HCT116 (cell line): ENCODE data around the gene DGKB. TPM values are rescaled to one million over a fixed set of nuclear protein-coding genes. Genes with fewer than 3 reads are reported as not detected.

Experiments
- ATAC-seq: fragments of 200-7000 bp; cut with Tn5 transposase; 2 replicates; pipeline ENCODE4 v1.9.1; 2020; ENCODE audit warnings: mild to moderate bottlenecking, moderate library complexity
- BruUV-seq: library from RNA; stranded (reverse); fragments of 400-500 nt; replicated peaks from 2 replicates; lab custom pipeline; 2021; lab: Mats Ljungman, UMichigan
- CTCF ChIA-PET: fragments of 300-600 bp; sonication (Branson Sonifier 250); formaldehyde crosslinking; loops from one replicate; lab custom pipeline; 2021; ENCODE audit warnings: antibody characterized with exemption; lab: Charles Lee
- POLR2A ChIA-PET: fragments of 300-600, 350-600 bp; sonication (Branson Sonifier 250); formaldehyde crosslinking; loops from one replicate; lab custom pipeline; 2021; ENCODE audit warnings: antibody characterized with exemption; lab: Charles Lee
- RAD21 ChIA-PET, 2 experiments: fragments of 300-600 bp; sonication (Branson Sonifier 250); formaldehyde crosslinking; loops; one replicate each; lab custom pipeline; 2023; ENCODE audit warnings: low total read pairs in 2 of 2; ENCODE audit not compliant: uncharacterized antibody in 2 of 2, unreplicated experiment in 2 of 2, low non-redundant PET in 1 of 2; lab: Charles Lee
- DNase-seq: peaks from one replicate; pipeline ENCODE4 v3.0.0-alpha.2; 2010; ENCODE audit warnings: low read depth, low spot score
- H2AFZ ChIP-seq: fragments of 200-600 bp; shearing (Covaris generic), sonication (generic); 2 replicates; pipeline ENCODE4 v1.6.1; 2017; ENCODE audit warnings: low read depth, mixed run types, mixed read lengths, antibody characterized with exemption, low read length; ENCODE audit not compliant: poor library complexity, severe bottlenecking
- H3K27ac ChIP-seq: 2 replicates; pipeline ENCODE4 v1.5.1; 2012; ENCODE audit warnings: low read depth, low read length
- H3K27me3 ChIP-seq: fragments of 200-600 bp; sonication (generic); 2 replicates; pipeline ENCODE4 v1.6.1; 2016; ENCODE audit warnings: mixed run types, low read length, mixed read lengths; ENCODE audit not compliant: insufficient read depth
- H3K36me3 ChIP-seq, 2 experiments: fragments of 200-500 bp in 1 of 2; fragments of 200-600 bp in 1 of 2; sonication (Bioruptor generic) in 1 of 2; sonication (generic) in 1 of 2; 2 replicates each; pipeline versions ENCODE4 v1.5.1 to v1.6.1; 2014 to 2016; ENCODE audit warnings: low read length in 2 of 2, inconsistent platforms in 1 of 2, mixed read lengths in 1 of 2, mixed run types in 1 of 2; ENCODE audit not compliant: insufficient read depth in 2 of 2, control insufficient read depth in 1 of 2
- H3K4me1 ChIP-seq, 2 experiments: fragments of 200-600 bp in 1 of 2; sonication (generic) in 1 of 2; 2 replicates each; pipeline versions ENCODE4 v1.5.1 to v1.6.1; 2012 to 2017; ENCODE audit warnings: low read length in 2 of 2, inconsistent platforms in 1 of 2, mild to moderate bottlenecking in 1 of 2, mixed read lengths in 1 of 2, mixed run types in 1 of 2, moderate library complexity in 1 of 2; ENCODE audit not compliant: insufficient read depth in 2 of 2, control insufficient read depth in 1 of 2
- H3K4me2 ChIP-seq: fragments of 200-600 bp; sonication (generic); 2 replicates; pipeline ENCODE4 v1.6.1; 2017; ENCODE audit warnings: mixed run types, low read length, mixed read lengths
- H3K4me3 ChIP-seq, 2 experiments: fragments of 200-600 bp in 1 of 2; sonication (generic) in 1 of 2; replicated peaks in 1 of 2; 2 replicates each; pipeline ENCODE4 v1.5.1; 2011 to 2016; ENCODE audit warnings: low read length in 2 of 2, control low read depth in 1 of 2, low read depth in 1 of 2, mild to moderate bottlenecking in 1 of 2, mixed read lengths in 1 of 2, mixed run types in 1 of 2
- H3K79me2 ChIP-seq: fragments of 200-600 bp; sonication (generic); 2 replicates; pipeline ENCODE4 v1.6.1; 2017; ENCODE audit warnings: mild to moderate bottlenecking, mixed run types, low read length, moderate library complexity, mixed read lengths; ENCODE audit not compliant: insufficient read depth
- H3K9ac ChIP-seq: fragments of 200-600 bp; sonication (generic); 2 replicates; pipeline ENCODE4 v1.6.1; 2016; ENCODE audit warnings: low read length, mixed read lengths
- H3K9me2 ChIP-seq: fragments of 200-600 bp; sonication (generic), shearing (Covaris generic); 2 replicates; pipeline ENCODE4 v1.6.1; 2017; ENCODE audit warnings: mixed run types, mild to moderate bottlenecking, moderate library complexity; ENCODE audit not compliant: insufficient read depth
- H3K9me3 ChIP-seq, 2 experiments: fragments of 200-500 bp in 1 of 2; fragments of 200-600 bp in 1 of 2; sonication (Bioruptor generic) in 1 of 2; sonication (generic) in 1 of 2; 2 replicates each; pipeline ENCODE4 v1.6.1; 2014 to 2017; ENCODE audit warnings: low read length in 2 of 2, mixed read lengths in 2 of 2, inconsistent platforms in 1 of 2, low read depth in 1 of 2, mild to moderate bottlenecking in 1 of 2, mixed run types in 1 of 2, moderate library complexity in 1 of 2; ENCODE audit not compliant: control insufficient read depth in 1 of 2, insufficient read depth in 1 of 2
- H4K20me1 ChIP-seq: fragments of 200-600 bp; sonication (generic), shearing (Covaris generic); 2 replicates; pipeline ENCODE4 v1.6.1; 2017; ENCODE audit warnings: mixed run types, mild to moderate bottlenecking, moderate library complexity; ENCODE audit not compliant: insufficient read depth
- CBX3 ChIP-seq: IDR thresholded peaks from 2 replicates; pipeline ENCODE4 v1.6.1; 2012; ENCODE audit warnings: low read depth
- CEBPB ChIP-seq: IDR thresholded peaks from 2 replicates; pipeline ENCODE4 v1.6.1; 2012; ENCODE audit warnings: low read depth
- CTCF ChIP-seq, 3 experiments: fragments of 200-600 bp in 1 of 3; sonication (generic) in 1 of 3; IDR thresholded peaks in 2 of 3; conservative IDR thresholded peaks in 1 of 3; 2 replicates each; pipeline ENCODE4 v1.5.1; 2012 to 2017; ENCODE audit warnings: low read depth in 2 of 3, low read length in 2 of 3, antibody characterized with exemption in 1 of 3, borderline replicate concordance in 1 of 3, control low read depth in 1 of 3, mild to moderate bottlenecking in 1 of 3, mixed read lengths in 1 of 3, mixed run types in 1 of 3, moderate library complexity in 1 of 3; ENCODE audit not compliant: insufficient read depth in 1 of 3
- EGR1 ChIP-seq: IDR thresholded peaks from 2 replicates; pipeline ENCODE4 v1.6.1; 2012; ENCODE audit warnings: low read depth
- ELF1 ChIP-seq: IDR thresholded peaks from 2 replicates; pipeline ENCODE4 v1.6.1; 2012; ENCODE audit warnings: low read depth, borderline replicate concordance
- EZH2 ChIP-seq: fragments of 200-600 bp; sonication (generic); IDR thresholded peaks from 2 replicates; pipeline ENCODE4 v1.6.1; 2017; ENCODE audit warnings: antibody characterized with exemption, mixed run types
- EZH2phosphoT487 ChIP-seq: fragments of 200-600 bp; IDR thresholded peaks from 2 replicates; pipeline ENCODE4 v1.6.1; 2018; ENCODE audit warnings: antibody characterized with exemption, borderline replicate concordance
- FOSL1 ChIP-seq: IDR thresholded peaks from 2 replicates; pipeline ENCODE4 v1.6.1; 2012; ENCODE audit warnings: low read depth
- MAX ChIP-seq: IDR thresholded peaks from 2 replicates; pipeline ENCODE4 v1.6.1; 2012
- POLR2A ChIP-seq: IDR thresholded peaks from 2 replicates; pipeline ENCODE4 v1.7.0; 2011; ENCODE audit warnings: borderline replicate concordance; ENCODE audit not compliant: insufficient read depth, insufficient read length; ENCODE audit errors: extremely low read depth
- POLR2AphosphoS5 ChIP-seq: IDR thresholded peaks from 2 replicates; pipeline ENCODE4 v1.6.1; 2011; ENCODE audit warnings: mild to moderate bottlenecking, low read depth, low read length, moderate library complexity
- RAD21 ChIP-seq: IDR thresholded peaks from 2 replicates; pipeline ENCODE4 v1.6.1; 2012; ENCODE audit warnings: low read depth, mild to moderate bottlenecking
- REST ChIP-seq: IDR thresholded peaks from 2 replicates; pipeline ENCODE4 v1.6.1; 2012; ENCODE audit warnings: low read depth
- SIN3A ChIP-seq: IDR thresholded peaks from 2 replicates; pipeline ENCODE4 v1.6.1; 2012; ENCODE audit warnings: low read depth
- TCF7L2 ChIP-seq: IDR thresholded peaks from 2 replicates; pipeline ENCODE4 v1.7.0; 2011; ENCODE audit warnings: borderline replicate concordance, inconsistent platforms; ENCODE audit not compliant: insufficient read depth, insufficient read length; ENCODE audit errors: extremely low read depth
- ZBTB33 ChIP-seq: IDR thresholded peaks from 2 replicates; pipeline ENCODE4 v1.6.1; 2011; ENCODE audit warnings: mild to moderate bottlenecking, low read length, moderate library complexity; ENCODE audit not compliant: insufficient replicate concordance; ENCODE audit errors: extremely low read depth
- ZFX ChIP-seq: fragments of 450-650 bp; IDR thresholded peaks from 2 replicates; pipeline ENCODE4 v1.6.1; 2017
- ZNF274 ChIP-seq: fragments of 200-500 bp; sonication (Bioruptor generic); IDR thresholded peaks from 2 replicates; pipeline ENCODE4 v1.6.1; 2014; ENCODE audit warnings: mild to moderate bottlenecking, low read depth, low read length, inconsistent platforms
- intact Hi-C: fragments of 100-400 bp; cut with micrococcal nuclease; formaldehyde crosslinking; loops from 2 replicates; pipeline ENCODE4 v1.10.0; 2022
- total RNA-seq: library from RNA; stranded (reverse); gene quantifications from one replicate; pipeline ENCODE4 v1.2.1, GENCODE V29; 2021; ENCODE audit not compliant: unreplicated experiment

The DGKB gene
- total RNA-seq, 1 experiment from 2014 or later: 0.05 TPM

GRCh38 chr7:14209896-14210484, 692.6 kb downstream of the DGKB start:
- Histone ChIP-seq H2AFZ (no peak overlapping the region), H3K9ac (no peak overlapping the region), H3K79me2 (no peaks in the 10 kb centered on the region), H3K27ac (no peak overlapping the region), H3K36me3 (no peaks in the 10 kb centered on the region), H3K4me3 (no peak overlapping the region), H3K9me3 (no peaks in the 10 kb centered on the region), H3K9me2 (no peaks in the 10 kb centered on the region), H4K20me1 (no peaks in the 10 kb centered on the region), H3K27me3 (no peaks in the 10 kb centered on the region), H3K4me2 (no peak overlapping the region), H3K4me1 (no peaks in the 10 kb centered on the region)
- DNase-seq (no peak), ATAC-seq (no peak)
- no TSS peak for BruUV-seq
- intact Hi-C loops: no loop called here
- TF ChIP-seq EZH2phosphoT487 (no peak), MAX (no peak), POLR2AphosphoS5 (no peak), EGR1 (no peak), POLR2A (no peak), RAD21 (no peak), ELF1 (no peak), EZH2 (no peak), CTCF (IDR thresholded peaks at IDR 0.05 in 2 of 3, conservative IDR thresholded peaks at IDR 0.05 in 1 of 3; ENCODE audit: borderline replicate concordance in 1 of 3, insufficient read depth in 1 of 3, low read depth in 2 of 3, low read length in 2 of 3) (no peak), ZNF274 (no peak), CEBPB (no peak), ZBTB33 (no peak), CBX3 (no peak), ZFX (no peak), SIN3A (no peak), REST (no peak), TCF7L2 (no peak), FOSL1 (no peak)
- RAD21 ChIA-PET: no interaction called here
- POLR2A ChIA-PET: no interaction called here
- CTCF ChIA-PET: no interaction called here
